GM21528 (cell line): ENCODE results near the gene CFAP61.
"Not testable (repeated sequence)": the region's sequence is repeated elsewhere in the genome, so short reads cannot be mapped to it uniquely, and the experiment has no call there.

Source experiments
- ATAC-seq: cut with Tn5 transposase; IDR thresholded peaks from one replicate; pipeline ENCODE4 v1.9.1; 2021; ENCODE audit warnings: mild to moderate bottlenecking, moderate library complexity; ENCODE audit not compliant: unreplicated experiment, low FRiP score

The CFAP61 gene

DNA sequence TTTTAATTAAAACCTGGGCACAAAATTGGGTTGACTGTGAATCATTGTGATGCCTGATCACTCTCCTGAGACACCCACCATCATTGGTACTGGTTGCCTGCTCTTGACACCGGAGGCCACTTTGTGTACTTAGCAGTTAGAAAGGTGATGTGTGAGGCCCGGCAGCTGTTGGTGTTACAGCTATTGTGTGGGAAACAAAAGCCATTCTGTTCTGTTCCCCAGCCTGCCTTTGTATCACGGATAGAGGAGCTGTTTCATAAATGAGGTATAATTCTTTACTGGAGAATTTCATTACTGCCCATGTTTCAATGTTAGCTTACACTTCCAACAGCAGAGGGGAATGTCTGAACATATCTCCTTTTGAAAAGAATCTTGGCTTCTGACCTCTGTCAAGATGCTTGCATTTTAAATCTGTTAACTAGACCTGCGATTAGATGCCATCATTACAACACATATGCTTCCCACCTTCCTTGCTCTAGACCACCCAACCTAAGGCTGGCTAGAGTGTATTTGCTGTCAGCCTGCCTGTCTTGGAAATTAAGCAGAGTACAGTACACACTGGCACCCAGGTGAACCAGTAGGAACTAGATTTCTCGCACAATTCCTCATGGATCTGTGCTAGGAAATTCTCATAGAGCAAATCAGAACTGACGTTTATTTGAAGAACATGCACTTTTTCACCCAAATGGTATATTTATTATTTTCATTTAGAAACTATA is 173.2 kb downstream of the CFAP61 start:
- ATAC-seq = no peak

DNA sequence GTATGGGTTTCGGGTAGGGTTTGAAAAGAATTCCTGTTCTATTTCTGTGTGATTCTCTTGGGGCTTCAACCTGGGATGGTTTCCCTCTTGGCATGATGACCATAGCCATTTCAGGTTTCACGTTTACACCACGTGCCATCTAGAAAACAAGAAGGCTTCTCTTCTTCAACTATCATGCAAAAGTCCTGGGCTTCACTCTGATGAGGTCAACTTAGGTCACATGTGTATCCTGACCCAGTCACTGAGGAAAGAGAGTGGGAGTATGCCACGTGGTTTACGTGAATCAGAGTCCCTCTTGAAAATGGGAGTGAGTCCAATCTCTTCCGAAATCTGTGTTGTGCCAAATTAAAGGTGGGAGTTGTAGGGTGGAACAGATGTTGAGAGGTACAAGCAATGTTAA is 174.2 kb downstream of the CFAP61 start:
- ATAC-seq = no peak

DNA sequence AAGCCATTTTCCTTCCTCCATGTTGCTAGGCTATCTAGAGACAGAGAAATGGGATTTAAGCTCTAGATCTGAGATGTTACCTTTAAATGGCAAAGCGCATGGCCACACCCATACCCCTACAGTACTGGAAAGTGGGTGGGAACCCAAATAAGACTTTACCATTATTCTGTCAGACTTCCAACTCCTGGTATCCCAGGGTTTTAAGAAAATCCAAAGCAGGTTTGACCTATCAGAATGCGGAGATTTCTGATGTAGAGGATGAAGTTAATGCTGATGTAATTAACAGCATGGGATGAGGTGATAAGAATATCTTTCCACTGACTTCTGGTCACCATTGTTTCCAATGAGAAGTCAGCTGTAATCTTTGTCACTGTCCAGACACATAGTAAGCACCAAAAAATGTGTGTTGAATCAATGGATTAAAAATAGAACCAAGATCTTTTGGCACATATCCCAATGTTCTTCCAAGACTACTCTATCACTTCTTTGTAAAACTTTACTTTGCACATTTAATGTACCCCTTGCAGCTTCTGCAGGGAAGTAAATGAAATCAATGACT is 174.8 kb downstream of the CFAP61 start:
- ATAC-seq = no peak

DNA sequence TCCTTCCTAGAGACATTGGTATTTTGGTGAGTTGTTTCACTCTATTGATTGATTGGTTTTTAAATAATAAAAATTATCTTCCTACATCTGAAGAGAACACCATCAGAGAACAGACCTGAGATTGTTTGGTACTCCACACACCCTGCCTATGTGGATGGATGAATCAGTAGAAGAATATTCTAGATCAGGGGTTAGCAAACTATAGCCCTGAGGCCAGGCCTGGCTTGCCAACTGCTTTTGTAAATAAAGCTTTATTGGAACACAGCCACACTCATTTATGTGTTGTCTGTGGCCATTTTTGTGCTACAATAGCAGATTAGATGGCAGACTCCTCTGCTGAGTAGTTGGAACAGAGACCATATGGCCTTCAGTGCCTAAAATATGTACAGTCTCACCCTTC is 176.0 kb downstream of the CFAP61 start:
- ATAC-seq = no peak

DNA sequence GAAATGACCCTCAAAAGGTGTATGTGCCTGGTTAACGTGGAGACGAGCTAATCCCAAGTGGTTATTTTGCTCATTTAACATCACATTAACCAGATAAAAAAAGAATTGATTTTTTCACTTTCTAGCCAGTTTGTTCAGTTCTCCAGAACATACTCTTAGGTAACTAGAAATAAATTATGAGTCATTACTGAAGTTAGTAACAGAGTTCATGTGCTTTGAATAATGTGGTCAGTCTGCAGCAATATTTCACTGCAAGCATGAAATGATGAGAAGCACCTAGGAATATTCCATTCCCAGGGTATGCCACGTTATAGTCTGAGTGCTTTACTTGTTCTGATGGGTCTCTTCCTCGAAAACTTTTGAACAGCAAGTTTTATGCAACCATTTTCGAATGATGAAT is 177.3 kb downstream of the CFAP61 start:
- ATAC-seq = no peak

DNA sequence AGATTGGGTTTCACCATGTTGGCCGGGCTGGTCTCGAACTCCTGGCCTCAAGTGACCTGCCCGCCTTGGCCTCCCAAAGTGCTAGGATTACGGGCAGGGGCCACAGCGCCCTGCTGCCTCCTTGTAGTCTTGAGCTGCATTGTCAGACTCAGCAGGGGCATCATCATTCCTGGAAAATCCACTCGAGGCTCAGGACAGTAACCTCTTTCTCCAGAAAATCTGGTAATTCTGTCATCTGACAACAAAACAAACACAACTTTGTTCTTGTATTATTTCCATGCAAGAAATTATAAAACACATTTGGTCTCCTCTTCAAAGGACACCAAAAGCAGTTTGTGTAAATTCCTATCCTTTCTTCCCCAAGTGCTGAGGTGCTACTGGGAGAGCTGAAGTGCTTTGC is 178.4 kb downstream of the CFAP61 start:
- no peak for ATAC-seq

DNA sequence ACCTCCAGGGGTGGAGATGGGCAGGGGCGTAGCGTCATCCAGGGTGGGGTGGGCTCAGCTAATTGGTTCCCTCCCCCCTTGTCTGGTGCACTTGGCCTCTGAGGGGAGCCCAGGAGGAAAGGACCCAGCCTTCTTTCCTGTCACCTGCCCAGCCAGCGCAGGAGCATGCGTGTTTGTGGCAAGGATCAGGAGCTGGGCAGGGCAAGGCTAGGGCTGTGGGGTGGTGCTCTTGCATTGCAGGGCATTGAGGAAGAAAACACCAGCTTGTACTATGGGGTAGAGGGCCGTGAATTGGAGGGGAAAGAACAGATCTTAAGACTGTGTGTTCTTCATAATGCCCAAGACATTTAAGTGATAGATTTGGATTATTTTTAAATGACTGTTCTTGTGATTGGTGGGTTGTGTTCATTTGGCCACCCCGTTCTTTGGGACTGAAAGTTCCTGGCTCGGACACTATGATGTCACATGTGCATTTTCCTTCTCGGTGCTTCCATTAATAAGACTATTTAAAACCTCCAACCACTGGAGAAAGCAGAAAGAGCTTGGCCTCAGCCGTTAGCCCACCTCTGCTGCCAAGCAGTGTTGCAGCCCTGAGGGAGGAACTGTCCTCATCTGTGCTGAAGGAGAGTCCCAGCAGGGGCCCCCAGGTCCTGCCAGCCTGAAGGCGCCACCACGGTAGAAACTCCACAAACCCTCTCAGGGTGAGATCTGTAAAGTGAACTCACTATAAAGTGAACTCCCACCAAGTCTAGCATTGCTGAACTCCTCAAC is 179.4 kb downstream of the CFAP61 start:
- no peak for ATAC-seq

DNA sequence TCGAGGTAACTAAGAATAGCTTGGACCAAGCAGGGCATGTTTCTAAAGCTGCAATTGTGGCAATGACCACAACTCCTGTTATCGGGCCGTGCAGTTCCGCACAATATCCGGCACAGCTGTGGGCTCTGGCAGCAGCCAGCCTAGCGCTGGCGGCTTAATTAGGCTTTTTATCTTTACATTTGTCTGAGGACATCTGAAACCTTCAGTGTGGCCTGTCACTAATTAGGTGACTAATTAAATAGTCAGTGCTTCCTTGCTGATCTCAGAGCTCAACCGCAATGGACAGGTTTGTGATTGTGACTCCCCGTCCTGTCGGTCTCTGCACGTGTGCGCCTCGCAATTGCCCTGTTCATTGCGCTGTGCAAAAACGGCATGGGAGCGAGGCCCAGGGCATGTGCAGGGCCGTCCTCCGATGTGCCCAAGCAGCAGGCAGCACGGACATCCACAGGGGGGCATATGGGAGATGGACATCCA is 180.7 kb downstream of the CFAP61 start:
- no peak for ATAC-seq

DNA sequence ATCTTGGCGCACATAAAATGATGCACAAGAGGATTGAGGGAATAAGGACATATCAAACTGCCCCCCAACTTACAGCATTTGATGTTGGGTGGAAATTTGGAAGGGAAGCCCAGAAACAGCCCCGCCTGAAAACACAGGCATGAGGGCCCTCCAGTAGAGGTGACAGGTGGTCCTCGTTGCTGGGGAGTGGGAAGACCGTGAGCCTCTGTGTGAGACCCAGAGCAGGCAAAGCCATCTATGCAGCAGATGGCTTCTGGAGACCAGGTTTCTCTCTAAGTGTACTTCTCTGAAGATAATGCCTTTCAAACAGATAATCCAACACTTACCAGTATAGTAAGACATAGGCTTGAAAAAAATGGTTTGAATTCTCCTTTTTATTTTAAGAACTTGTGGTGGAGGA is 183.3 kb downstream of the CFAP61 start:
- ATAC-seq = no peak

DNA sequence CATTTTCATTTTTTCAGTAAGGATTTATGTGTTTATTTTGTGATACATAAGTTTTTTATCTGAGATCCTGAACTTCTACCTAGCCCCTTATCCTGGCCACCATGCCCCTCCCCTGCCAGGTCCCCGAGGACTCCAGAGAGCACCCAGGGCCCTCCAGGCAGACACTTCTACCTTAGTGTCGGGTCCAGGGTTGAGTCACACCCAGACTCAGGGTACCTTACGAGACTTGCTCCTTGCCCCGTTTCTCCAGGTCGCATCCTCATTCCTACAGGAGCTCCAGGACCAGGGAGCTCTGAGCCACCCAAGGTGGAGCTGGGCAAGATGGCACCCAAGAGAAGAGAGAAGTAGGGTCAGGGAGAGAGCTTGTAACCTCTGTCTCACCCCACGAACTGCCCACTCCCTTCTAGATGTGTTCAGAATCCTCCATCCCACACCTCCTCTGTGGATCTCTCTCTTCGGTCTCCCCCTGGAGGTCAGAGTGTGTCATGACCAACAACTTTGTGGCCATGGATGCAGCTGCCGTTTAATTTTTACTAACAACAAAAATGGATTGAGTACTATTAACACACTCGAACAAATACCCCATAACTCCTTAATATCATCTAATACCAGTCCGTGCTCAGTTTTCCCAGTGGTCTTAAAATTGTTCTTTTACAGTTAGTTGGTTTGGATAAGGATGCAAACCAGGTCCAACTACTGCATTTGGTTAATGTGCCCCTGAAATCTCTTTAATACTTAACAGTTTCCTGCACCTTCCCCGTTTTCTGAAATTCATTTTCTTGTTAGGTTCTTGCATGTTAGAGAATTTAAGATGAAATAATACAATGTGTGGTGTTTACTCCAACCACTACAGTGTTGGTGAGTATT is 185.0 kb downstream of the CFAP61 start:
- ATAC-seq = no peak

DNA sequence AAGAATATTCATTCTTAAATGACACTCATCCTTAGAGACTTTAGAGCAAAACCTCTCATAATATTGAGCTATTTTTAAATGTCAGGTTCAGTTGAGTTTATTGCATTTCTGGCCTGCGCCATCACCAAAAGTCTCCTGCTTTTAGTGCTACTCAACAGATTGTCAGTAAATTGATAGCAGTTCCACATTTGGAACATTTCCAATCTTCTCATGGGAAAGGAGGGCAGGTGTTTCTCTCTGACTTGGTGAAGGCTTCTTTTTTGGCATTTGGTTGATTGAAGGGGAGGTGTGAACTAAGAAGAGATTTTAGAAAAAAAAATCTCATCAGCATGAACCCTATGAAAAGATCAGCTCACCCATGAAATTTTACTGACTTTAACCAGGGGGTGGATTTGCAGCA is 189.6 kb downstream of the CFAP61 start:
- no peak for ATAC-seq

DNA sequence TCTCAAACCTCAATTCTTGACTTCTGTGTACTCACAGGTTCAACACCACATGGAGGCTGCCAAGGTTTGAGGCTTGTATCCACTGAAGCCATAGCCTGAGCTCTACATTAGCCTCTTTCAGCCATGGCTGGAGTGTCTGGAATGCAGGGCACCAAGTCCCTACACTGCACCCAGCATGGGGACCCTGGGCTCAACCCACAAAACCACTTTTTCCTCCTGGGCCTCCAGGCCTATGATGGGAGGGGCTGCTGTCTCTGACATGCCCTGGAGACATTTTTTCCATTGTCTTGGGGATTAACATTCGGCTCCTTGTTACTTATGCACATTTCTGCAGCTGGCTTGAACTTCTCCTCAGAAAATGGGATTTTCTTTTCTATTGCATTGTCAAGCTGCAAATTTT is 192.1 kb downstream of the CFAP61 start:
- ATAC-seq = not testable (repeated sequence)

DNA sequence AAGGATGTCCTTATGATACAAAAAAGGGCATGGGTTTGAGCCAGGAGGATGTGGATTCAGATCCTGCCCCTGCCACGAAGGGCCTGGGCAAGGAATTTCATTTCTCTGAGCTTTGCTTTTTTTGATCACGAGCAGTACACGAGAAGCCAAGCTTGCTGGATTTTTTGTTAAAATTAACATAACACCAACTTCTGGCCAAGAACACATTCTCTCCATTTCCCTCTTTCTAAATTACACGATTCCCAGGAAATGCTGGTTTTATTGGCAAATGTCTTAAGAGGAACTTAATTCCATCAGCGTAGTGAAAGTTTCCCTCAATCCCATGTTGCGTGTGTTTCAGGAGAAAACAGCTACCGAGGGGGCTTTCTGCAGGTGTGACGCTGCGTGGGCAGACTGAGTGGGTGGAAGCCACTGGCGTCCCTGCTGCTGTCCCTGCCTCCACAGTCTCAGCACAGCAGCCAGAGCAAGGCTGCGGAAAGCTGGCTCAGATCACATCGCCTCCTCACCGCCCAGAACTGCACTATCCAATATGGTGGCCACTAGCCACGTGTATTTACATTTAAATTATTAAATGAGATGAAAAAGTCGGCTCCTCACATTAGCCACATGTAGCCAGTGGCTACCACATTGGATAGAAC is 194.8 kb downstream of the CFAP61 start:
- ATAC-seq = no peak

DNA sequence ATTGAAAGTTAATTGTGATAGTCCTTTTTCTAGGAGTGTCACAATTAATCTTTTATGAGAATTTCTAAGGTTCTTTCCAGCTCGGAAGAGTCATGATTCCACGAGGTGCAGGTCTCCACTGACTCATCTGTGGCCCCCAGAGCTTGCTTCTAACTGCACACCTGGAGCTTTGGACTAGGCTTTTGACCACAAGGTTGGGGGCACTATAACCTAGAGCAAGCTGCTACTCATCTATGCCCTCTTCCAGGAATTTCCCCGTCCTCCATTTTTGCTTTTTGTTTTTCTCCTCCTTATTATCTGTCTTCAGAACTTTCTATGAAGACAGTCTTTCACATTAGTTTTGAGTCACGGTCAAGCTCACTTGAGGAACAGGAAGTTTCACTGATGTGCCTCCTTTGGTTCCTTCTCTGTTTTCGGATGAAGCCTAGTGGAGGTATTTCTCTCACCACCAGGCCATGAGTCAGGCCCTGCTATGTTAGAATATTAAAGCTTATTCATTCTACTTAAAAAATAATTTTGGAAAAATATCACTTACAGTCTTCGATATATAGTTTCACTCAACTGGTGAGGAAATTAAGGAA is 196.4 kb downstream of the CFAP61 start:
- no peak for ATAC-seq

DNA sequence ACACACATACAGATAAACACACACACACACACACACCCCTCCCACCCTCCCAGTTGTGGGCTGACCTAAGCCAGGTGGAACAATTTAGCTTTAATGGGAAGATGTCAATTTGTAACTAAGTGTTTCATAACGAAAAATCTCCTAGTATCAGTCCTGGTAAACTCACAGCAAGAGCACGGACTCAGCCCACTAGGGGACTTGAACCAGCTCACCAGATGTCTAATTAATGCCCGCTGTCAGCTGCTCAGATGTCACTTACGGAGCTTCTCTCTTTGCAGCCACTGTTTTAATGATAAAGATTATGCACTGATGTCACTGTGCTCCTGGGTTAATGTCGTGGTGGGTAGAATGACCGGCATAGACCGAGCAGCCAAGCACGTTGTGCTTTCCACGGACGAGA is 199.0 kb downstream of the CFAP61 start:
- no peak for ATAC-seq

DNA sequence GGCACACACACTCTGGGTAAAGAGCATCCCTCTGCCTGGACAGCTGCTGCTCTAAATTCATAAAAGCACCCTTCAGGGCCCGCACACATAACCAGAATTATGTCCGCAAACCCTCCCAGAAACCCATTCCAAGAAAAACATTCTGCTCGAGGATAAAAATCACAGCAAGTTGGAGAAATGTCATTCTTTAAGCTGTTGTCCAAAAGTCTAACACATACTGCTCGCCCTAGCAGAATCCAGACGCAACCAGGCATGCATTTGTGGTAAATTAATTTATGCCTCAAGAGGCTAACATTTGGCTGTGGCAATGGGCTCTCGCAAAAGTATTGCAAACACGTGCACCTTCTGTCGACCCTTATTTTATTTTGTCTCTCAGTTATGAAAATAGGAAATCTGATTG is 199.5 kb downstream of the CFAP61 start:
- no peak for ATAC-seq

DNA sequence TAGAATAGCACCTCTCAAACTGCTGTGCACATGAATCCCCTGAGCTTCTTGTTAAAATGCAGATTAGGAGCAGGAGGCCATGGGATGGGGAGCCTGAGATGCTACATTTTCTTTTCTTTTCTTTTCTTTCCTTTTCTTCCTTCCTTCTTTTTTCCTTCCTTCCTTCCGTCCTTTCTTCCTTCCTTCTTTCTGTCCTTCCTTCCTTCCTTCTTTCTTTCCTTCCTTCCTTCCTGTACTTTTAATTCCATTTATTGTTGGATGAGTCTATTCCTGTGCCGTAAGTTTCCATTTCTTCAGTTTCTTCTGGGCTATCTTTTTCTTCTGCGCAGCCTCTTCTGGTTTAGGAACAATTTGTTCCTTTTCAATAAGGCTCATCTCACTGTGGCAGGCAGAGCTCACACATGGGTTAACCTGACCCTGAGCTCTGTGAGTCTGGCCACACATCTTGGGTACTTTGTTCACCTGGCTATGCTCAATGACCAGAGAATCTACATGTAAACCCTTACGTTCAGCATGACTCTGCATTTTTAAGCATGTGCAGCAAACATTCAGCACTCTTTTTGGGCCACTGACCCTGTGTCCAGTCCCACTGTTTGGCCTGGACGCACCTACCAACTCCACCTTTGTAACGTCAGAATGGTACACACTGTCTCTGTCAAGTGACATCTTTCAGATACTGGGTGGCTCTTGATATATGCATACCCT is 200.9 kb downstream of the CFAP61 start:
- no peak for ATAC-seq

DNA sequence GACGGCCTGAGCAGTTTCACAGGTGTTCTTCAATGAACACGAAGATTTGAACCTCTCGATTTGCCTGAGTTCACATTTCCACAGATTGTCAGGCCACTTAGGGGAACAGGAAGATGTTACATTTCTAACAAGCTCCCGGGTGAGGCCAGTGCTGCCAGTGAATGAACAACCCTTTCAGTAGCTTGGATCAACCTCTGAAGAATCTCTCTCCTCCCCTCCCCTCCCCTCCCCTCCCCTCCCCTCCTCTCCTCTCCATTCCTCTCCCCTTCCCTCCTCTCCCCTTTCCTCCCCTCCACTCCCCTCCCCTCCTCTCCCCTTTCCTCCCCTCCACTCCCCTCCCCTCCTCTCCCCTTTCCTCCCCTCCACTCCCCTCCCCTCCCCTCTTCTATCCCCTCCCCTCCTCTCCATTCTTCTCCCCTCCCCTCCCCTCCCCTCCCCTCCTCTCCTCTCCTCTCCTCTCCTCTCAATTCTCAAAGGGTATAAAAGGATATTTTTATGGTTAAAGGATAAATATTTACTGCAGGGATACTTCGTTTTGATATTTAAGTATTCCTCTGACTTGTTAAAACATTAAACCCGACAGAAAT is 201.5 kb downstream of the CFAP61 start:
- no peak for ATAC-seq

DNA sequence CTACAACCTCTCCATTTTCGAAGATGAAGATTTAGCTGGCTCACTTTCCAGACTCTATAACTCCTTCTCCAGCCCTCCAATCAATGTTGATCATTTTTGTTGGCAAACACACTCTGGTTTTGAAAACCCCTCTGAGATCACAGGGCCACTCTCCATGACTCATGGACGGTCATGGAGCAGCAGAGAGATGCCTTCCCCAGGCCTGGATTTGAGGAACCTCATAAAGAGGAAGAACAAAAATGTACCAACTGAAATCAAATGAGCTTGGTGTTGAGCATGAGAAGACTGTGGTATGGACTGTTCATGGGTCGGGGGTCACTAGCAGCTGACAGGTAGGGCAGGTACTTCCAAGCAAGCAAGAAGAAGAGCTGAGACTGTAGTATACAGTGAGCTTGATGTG is 202.8 kb downstream of the CFAP61 start:
- no peak for ATAC-seq
